Tibial nerve (tissue), 4 donors: ENCODE measurements around the gene ANXA2R. TPM values are rescaled to one million over a fixed set of nuclear protein-coding genes. Genes with fewer than 3 reads are reported as not detected.

Experiments
- DNase-seq, 2 donors: peaks; one replicate each; pipeline ENCODE4 v3.0.0-alpha.2; 2019; ENCODE audit warnings: low spot score in 2 of 2
- H3K27ac ChIP-seq, 4 donors: fragments of 200-600 bp; sonication (generic) in 3 of 4; one replicate each; pipeline ENCODE4 v1.5.1; 2017 to 2019; ENCODE audit warnings: mild to moderate bottlenecking in 1 of 4
- H3K27me3 ChIP-seq, 2 donors: fragments of 200-600 bp; sonication (generic) in 1 of 2; one replicate each; pipeline versions ENCODE4 v1.5.1 to v1.6.0; 2017 to 2019
- H3K36me3 ChIP-seq, 3 donors: fragments of 200-600 bp; sonication (generic); one replicate each; pipeline ENCODE4 v1.5.1; 2018 to 2019
- H3K4me1 ChIP-seq, 4 donors: fragments of 200-600 bp; sonication (generic) in 3 of 4; one replicate each; pipeline ENCODE4 v1.5.1; 2017 to 2019
- H3K4me3 ChIP-seq, 4 donors: fragments of 200-600 bp; sonication (generic) in 3 of 4; one replicate each; pipeline ENCODE4 v1.5.1; 2017 to 2019; ENCODE audit warnings: mild to moderate bottlenecking in 1 of 4, moderate library complexity in 1 of 4
- H3K9me3 ChIP-seq, 4 donors: fragments of 200-600 bp; sonication (generic) in 3 of 4; one replicate each; pipeline ENCODE4 v1.5.1; 2017 to 2019
- EP300 ChIP-seq, 2 donors: sonication (generic); formaldehyde crosslinking; IDR thresholded peaks; one replicate each; pipeline ENCODE4 v1.6.1; 2017; ENCODE audit warnings: antibody characterized with exemption in 2 of 2, mild to moderate bottlenecking in 1 of 2
- POLR2A ChIP-seq, 2 donors: fragments of 450-650 bp; IDR thresholded peaks; one replicate each; pipeline ENCODE4 v1.6.1; 2017; ENCODE audit warnings: antibody characterized with exemption in 2 of 2, mild to moderate bottlenecking in 2 of 2, moderate library complexity in 2 of 2
- WGBS, 2 donors: methylation state at CpG; one replicate each; pipeline ENCODE4 v1.1.5; 2018; 5-methylcytosine and 5-hydroxymethylcytosine counted together
- total RNA-seq, 4 donors: library from RNA; depleted of rRNA; stranded (reverse); fragments of >200 nt; gene quantifications; one replicate each; pipeline ENCODE4 v1.1.0, GENCODE V29; 2016
- TF ChIP-seq, protein P1 (sequence below), 5 experiments: fragments of 200-600 bp in 3 of 5; fragments of 450-650 bp in 2 of 5; sonication (generic) in 3 of 5; IDR thresholded peaks; one replicate each; pipeline ENCODE4 v1.5.1; 2016 to 2019; ENCODE audit warnings: antibody characterized with exemption in 5 of 5, mild to moderate bottlenecking in 3 of 5, moderate library complexity in 2 of 5

Gene ANXA2R
- total RNA-seq, 4 donors from 2014 or later, result 5.4 to 9.0 (median 8.1) TPM

DNA sequence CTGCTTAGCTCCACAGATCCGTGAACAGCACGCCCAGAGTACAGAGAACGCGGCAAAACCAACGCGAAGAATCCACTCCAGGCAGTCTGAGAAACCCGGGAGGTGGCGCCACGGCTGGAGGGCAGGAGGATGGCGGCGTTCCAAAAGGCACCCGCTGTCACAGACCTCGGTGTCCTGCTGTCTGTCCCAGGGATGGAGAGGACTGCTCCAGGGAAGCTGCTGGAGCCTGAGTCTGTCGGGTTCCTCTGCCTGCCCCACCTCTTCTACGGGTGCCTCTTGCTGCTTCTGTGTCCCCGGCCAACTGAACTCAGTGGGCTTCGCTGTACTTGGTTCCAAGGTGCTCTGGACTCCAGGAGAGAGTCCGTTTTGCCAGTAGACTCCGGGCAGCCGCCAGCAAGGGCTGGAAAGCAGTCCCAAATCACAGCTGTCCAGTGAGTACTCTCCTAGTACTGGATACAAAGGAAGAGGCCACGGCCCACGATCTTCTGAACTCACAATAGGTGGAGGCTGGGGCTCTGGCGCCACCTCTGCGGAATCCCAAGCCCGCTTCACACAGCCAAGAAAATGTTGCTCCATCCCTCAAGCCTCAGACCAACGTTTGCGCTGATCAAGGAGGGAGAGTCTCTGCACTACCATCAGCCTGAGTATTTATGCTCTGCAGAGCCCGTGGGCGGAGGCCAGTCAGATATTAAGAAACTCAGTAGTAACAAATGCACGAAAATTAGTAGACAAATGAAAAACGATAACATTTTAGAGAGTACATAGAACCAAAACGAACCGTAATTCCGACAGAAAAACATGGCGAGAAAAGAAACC lies 440 bp downstream of the ANXA2R start:
- Histone ChIP-seq H3K9me3 (no peaks in the 10 kb centered on the region), H3K27me3 (no peaks in the 10 kb centered on the region)
- 13 to 18% methylated on average over 24 to 35 of the region's 35 CpGs for WGBS, 2 donors

DNA sequence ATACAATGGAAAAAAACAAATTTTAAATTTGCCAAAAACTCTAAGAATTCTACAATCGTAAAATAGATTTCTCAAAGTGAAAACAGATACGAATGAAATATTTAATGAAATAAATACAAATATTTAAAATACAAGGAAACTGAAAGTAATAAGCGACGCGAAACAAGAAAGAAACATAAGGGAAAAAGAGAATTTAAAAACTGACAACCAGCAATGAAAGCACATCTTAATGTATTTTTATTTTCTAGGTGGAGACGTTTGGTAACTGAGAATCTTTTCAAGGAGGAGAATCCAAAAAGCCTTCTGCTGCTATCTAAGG lies 1.0 kb downstream of the ANXA2R start:
- peak overlapping the region; percentile 64 to 90 (median 73) for H3K4me3 ChIP-seq
- no peak for TF ChIP-seq EP300 (IDR thresholded peaks at IDR 0.05)
- TF ChIP-seq, protein P1, sequence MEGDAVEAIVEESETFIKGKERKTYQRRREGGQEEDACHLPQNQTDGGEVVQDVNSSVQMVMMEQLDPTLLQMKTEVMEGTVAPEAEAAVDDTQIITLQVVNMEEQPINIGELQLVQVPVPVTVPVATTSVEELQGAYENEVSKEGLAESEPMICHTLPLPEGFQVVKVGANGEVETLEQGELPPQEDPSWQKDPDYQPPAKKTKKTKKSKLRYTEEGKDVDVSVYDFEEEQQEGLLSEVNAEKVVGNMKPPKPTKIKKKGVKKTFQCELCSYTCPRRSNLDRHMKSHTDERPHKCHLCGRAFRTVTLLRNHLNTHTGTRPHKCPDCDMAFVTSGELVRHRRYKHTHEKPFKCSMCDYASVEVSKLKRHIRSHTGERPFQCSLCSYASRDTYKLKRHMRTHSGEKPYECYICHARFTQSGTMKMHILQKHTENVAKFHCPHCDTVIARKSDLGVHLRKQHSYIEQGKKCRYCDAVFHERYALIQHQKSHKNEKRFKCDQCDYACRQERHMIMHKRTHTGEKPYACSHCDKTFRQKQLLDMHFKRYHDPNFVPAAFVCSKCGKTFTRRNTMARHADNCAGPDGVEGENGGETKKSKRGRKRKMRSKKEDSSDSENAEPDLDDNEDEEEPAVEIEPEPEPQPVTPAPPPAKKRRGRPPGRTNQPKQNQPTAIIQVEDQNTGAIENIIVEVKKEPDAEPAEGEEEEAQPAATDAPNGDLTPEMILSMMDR (IDR thresholded peaks at IDR 0.05), result no peak
- TF ChIP-seq POLR2A (IDR thresholded peaks at IDR 0.05), result no peak
- H3K9me3 ChIP-seq, result no peaks in the 10 kb centered on the region
- no peaks in the 10 kb centered on the region for H3K36me3 ChIP-seq
- DNase-seq, result no peak
- H3K27ac ChIP-seq, result peak overlapping the region; percentile 81 to 99 (median 96)
- WGBS, 2 donors, result 54 to 63% methylated on average over 6 of the region's 6 CpGs
- H3K27me3 ChIP-seq, result no peaks in the 10 kb centered on the region
- peaks cover 0 to 8% (median 3%) of the 10 kb centered on the region in 4 donors for H3K4me1 ChIP-seq

More for the DNA sequence above, 440 bp downstream of the ANXA2R start:
- peak; percentile 48 to 66 for DNase-seq
- TF ChIP-seq POLR2A (IDR thresholded peaks at IDR 0.05), result peak in 1 of 2 donors; percentile 21
- TF ChIP-seq, protein P1 (IDR thresholded peaks at IDR 0.05), result peak in 1 of 5 experiments; percentile 11
- TF ChIP-seq EP300 (IDR thresholded peaks at IDR 0.05), result peak in 1 of 2 donors; percentile 8
- Histone ChIP-seq H3K27ac (peak overlapping the region; percentile 81 to 99 (median 96)), H3K36me3 (peaks cover 0 to 1% (median 0%) of the 10 kb centered on the region in 3 donors), H3K4me1 (peaks cover 0 to 10% (median 4%) of the 10 kb centered on the region in 4 donors), H3K4me3 (peak overlapping the region; percentile 64 to 90 (median 73))

DNA sequence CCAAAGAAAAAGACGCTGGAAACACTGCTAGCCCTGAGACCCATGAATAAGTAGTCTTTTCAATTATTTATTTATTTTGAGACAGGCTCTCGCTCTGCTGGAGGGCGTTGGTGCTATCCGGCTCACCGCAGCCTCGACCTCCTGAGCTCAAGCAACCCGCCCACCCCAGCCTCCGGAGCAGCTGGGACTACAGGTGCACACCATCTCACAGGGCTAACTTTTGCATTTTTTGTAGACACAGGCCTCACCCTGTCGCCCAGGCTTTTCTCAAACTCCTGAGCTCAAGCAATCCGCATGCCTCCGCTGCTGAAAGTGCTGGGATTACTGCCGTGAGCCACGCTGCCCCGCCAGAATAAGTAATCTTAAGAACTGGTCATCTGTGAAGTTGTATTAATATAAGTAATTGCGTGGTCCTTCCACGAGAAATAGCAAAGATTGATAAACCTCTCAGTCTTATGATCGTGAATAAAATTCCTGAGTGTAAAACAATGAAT lies 1.6 kb downstream of the ANXA2R start:
- WGBS, 2 donors, result 47 to 55% methylated on average over 17 of the region's 17 CpGs
- no peaks in the 10 kb centered on the region for H3K36me3 ChIP-seq
- DNase-seq, result no peak
- H3K27ac ChIP-seq, result peak overlapping the region; percentile 84 to 99 (median 96)
- TF ChIP-seq POLR2A (IDR thresholded peaks at IDR 0.05) (no peak), EP300 (IDR thresholded peaks at IDR 0.05) (no peak)
- TF ChIP-seq, protein P1 (IDR thresholded peaks at IDR 0.05), result no peak
- H3K4me1 ChIP-seq, result peaks cover 0 to 8% (median 2%) of the 10 kb centered on the region in 4 donors
- H3K9me3 ChIP-seq, result no peaks in the 10 kb centered on the region
- peak overlapping the region; percentile 23 to 45 (median 28) for H3K4me3 ChIP-seq
- H3K27me3 ChIP-seq, result no peaks in the 10 kb centered on the region

DNA sequence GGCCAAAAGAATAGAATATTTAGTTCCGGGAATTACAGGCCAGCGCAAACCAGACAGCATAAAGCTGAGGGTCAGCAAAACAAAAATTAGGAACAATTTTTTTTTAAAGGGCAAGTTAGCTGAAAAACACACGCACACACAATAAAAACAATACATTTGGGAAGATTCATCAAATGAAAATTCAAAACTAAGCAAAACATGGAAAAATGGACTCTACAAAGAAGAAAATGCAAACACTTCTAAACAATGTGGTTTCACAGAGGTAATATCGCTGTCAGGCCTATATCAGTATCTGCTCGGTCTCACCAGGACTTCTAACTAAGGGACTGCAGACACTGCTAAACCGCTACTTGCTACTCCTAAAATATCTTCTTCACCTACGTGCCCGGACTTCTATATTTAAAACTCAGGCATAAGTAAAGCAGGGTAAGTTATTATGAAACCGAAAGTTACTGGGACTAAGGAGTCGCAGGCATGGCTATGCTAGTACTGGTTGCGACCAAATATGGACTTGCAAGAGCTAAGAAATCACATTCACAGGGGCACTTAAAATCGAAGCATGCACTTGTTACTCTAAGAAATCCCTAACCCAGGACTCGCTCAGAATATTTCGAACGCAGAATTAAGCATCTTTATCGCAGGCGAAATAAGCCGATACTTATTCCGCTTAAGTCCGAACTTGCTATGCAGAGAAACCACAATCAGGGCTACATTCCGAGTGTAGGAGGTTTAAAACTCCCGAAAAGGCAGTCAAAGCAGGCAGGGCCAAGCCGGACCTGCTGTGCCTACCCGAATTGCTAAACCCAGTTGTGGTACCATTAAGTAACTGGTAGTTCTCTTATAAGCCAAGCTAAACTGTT lies 2.3 kb downstream of the ANXA2R start:
- H3K27ac ChIP-seq, result peak overlapping the region; percentile 84 to 99 (median 96)
- H3K4me1 ChIP-seq, result peaks cover 0 to 8% (median 2%) of the 10 kb centered on the region in 4 donors
- no peaks in the 10 kb centered on the region for H3K27me3 ChIP-seq
- no peaks in the 10 kb centered on the region for H3K9me3 ChIP-seq
- H3K36me3 ChIP-seq, result no peaks in the 10 kb centered on the region
- peak overlapping the region; percentile 23 to 45 (median 28) for H3K4me3 ChIP-seq
- no peak for DNase-seq
- WGBS, 2 donors, result 39 to 40% methylated on average over 24 of the region's 24 CpGs
- TF ChIP-seq POLR2A (IDR thresholded peaks at IDR 0.05), result no peak
- TF ChIP-seq EP300 (IDR thresholded peaks at IDR 0.05), result peak in 1 of 2 donors; percentile 9

DNA sequence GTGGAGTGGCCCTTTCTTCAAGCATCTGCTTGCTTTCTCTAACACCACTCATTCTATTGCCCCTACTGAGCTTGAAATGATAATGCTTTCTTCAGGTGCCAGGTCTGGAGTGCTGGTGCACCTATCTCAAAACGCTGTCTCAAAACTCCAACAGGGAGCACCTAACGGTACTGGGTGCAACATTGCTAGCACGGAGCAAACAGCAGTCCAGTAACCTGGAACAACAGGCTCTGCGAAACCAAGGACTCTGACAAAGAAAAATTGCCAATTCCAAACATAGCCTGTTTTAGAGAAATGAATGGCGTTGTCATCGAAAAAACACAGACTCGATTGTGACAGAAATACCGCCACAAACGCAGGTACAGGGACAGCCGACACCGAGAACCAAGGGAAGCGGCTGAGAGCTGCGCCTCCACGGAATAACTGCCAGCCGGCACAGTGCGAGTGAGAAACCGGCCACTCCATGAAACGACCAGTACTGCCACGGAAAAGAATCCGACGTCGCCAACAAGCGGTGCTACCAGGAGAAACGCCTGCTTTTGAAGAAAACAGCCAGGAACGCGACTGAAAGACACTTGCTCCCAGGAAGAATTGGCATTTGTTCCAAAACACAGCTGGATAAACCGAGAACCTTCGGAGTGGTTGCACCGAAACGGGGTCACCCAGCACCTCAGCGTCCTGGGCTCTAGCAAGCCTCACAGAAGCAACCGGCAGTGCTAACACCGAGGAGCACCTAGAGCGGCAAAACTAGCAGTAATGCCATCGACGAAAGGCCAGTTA lies 3.1 kb downstream of the ANXA2R start:
- H3K4me1 ChIP-seq, result peaks cover 0 to 8% (median 2%) of the 10 kb centered on the region in 4 donors
- no peaks in the 10 kb centered on the region for H3K36me3 ChIP-seq
- DNase-seq, result no peak
- WGBS, 2 donors, result 40 to 42% methylated on average over 35 to 36 of the region's 36 CpGs
- no peak for TF ChIP-seq EP300 (IDR thresholded peaks at IDR 0.05)
- TF ChIP-seq, protein P1 (IDR thresholded peaks at IDR 0.05), result no peak
- no peak for TF ChIP-seq POLR2A (IDR thresholded peaks at IDR 0.05)
- H3K4me3 ChIP-seq, result peak overlapping the region; percentile 23 to 45 (median 28)
- no peaks in the 10 kb centered on the region for H3K27me3 ChIP-seq
- no peaks in the 10 kb centered on the region for H3K9me3 ChIP-seq
- peak overlapping the region; percentile 84 to 99 (median 96) for H3K27ac ChIP-seq
